Testis (tissue), 3 donors: ENCODE results near the gene FDXR. TPM values are rescaled to one million over a fixed set of nuclear protein-coding genes. Genes with fewer than 3 reads are reported as not detected.

Experiments
- DNase-seq: peaks from one replicate; pipeline ENCODE4 v3.0.0-alpha.2; 2019
- H3K27ac ChIP-seq, 2 donors: fragments of 200-600 bp; sonication (generic); one replicate each; pipeline ENCODE4 v1.5.1; 2019
- H3K27me3 ChIP-seq: fragments of 200-600 bp; sonication (generic); one replicate; pipeline ENCODE4 v1.5.1; 2019
- H3K36me3 ChIP-seq: fragments of 200-600 bp; sonication (generic); one replicate; pipeline ENCODE4 v1.5.1; 2017; ENCODE audit warnings: low read depth; ENCODE audit errors: missing control alignments
- H3K4me1 ChIP-seq: fragments of 200-600 bp; sonication (generic); one replicate; pipeline ENCODE4 v1.5.1; 2019
- H3K4me3 ChIP-seq, 2 donors: fragments of 200-600 bp; sonication (generic); one replicate each; pipeline ENCODE4 v1.5.1; 2017 to 2019
- H3K9me3 ChIP-seq: fragments of 200-600 bp; sonication (generic); one replicate; pipeline ENCODE4 v1.5.1; 2017
- POLR2A ChIP-seq: fragments of 450-650 bp; IDR thresholded peaks from one replicate; pipeline ENCODE4 v1.6.1; 2017; ENCODE audit warnings: antibody characterized with exemption, mild to moderate bottlenecking, moderate library complexity
- WGBS, 2 donors: methylation state at CpG; one replicate each; pipeline ENCODE4 v1.1.5; 2018; 5-methylcytosine and 5-hydroxymethylcytosine counted together
- intact Hi-C: fragments of 100-400 bp; cut with DNase I; formaldehyde crosslinking; loops from one replicate; pipeline ENCODE4 v1.15.1; 2023; ENCODE audit warnings: low total_unique reads
- polyA plus RNA-seq: library from polyadenylated mRNA; stranded (reverse); fragments of 350-450 nt; fragmentation: Illumina TruSeq; extraction: RNeasy Lipid Tissue Mini Kit (QIAGEN cat#74804); gene quantifications from one replicate; pipeline ENCODE4 v1.2.3, GENCODE V29; 2014; ENCODE audit warnings: low read depth, low replicate concordance; ENCODE audit not compliant: insufficient read depth
- total RNA-seq, 2 donors: library from RNA; depleted of rRNA; stranded (reverse); fragments of >200 nt; gene quantifications; one replicate each; pipeline ENCODE4 v1.2.3, GENCODE V29; 2016
- TF ChIP-seq, protein P1 (sequence below), 3 experiments: fragments of 450-650 bp in 2 of 3; fragments of 200-600 bp in 1 of 3; sonication (generic) in 1 of 3; IDR thresholded peaks; one replicate each; pipeline ENCODE4 v1.5.1; 2016 to 2019; ENCODE audit warnings: antibody characterized with exemption in 3 of 3, mild to moderate bottlenecking in 2 of 3, moderate library complexity in 1 of 3

Gene FDXR
- total and polyA plus RNA-seq, 3 donors from 2014 or later = 97.1 to 216 (median 204) TPM

GRCh38 chr17:74920642-74921025, 47.8 kb upstream of the FDXR start:
- TF ChIP-seq, protein P1, sequence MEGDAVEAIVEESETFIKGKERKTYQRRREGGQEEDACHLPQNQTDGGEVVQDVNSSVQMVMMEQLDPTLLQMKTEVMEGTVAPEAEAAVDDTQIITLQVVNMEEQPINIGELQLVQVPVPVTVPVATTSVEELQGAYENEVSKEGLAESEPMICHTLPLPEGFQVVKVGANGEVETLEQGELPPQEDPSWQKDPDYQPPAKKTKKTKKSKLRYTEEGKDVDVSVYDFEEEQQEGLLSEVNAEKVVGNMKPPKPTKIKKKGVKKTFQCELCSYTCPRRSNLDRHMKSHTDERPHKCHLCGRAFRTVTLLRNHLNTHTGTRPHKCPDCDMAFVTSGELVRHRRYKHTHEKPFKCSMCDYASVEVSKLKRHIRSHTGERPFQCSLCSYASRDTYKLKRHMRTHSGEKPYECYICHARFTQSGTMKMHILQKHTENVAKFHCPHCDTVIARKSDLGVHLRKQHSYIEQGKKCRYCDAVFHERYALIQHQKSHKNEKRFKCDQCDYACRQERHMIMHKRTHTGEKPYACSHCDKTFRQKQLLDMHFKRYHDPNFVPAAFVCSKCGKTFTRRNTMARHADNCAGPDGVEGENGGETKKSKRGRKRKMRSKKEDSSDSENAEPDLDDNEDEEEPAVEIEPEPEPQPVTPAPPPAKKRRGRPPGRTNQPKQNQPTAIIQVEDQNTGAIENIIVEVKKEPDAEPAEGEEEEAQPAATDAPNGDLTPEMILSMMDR (IDR thresholded peaks at IDR 0.05) = no peak
- TF ChIP-seq POLR2A = no peak
- 50 to 68% methylated on average over 5 to 6 of the region's 6 CpGs for WGBS, 2 donors
- H3K27me3 ChIP-seq = no peaks in the 10 kb centered on the region
- no peaks in the 10 kb centered on the region for H3K36me3 ChIP-seq
- no peak for DNase-seq
- intact Hi-C loops = no loop called here
- no peak overlapping the region for H3K4me3 ChIP-seq
- H3K4me1 ChIP-seq = peaks cover 20% of the 10 kb centered on the region
- no peak overlapping the region for H3K27ac ChIP-seq
- no peaks in the 10 kb centered on the region for H3K9me3 ChIP-seq

DNA sequence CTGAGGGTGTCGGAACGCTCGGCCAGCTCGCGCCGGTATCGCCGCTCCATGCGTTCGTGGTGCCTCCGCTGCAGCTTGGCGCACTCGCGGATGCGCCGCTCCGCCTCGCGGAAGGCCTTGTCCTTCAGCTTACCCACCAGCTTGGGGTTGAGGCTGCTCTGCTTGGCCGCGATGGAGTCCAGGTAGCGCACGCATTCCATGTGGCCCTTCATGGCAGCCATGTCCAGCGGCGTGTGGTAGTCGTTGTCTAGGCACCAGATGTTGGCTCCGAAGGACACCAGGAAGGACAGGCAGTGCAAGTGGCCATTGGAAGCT, 47.5 kb upstream of the FDXR start:
- H3K4me1 ChIP-seq = peaks cover 20% of the 10 kb centered on the region
- WGBS, 2 donors = 81% methylated on average over 27 of the region's 27 CpGs; no CpG with 5 or more reads in 1 of the 2 donors
- no peaks in the 10 kb centered on the region for H3K27me3 ChIP-seq

GRCh38 chr17:74919440-74920305, 46.9 kb upstream of the FDXR start:
- Histone ChIP-seq H3K9me3 (no peaks in the 10 kb centered on the region), H3K27ac (no peak overlapping the region), H3K27me3 (no peaks in the 10 kb centered on the region), H3K4me3 (peak overlapping the region in 1 of 2 donors; percentile 23), H3K36me3 (no peaks in the 10 kb centered on the region), H3K4me1 (peaks cover 20% of the 10 kb centered on the region)
- peak; percentile 21 for DNase-seq
- intact Hi-C loops = no loop called here
- TF ChIP-seq, protein P1 (IDR thresholded peaks at IDR 0.05) = no peak
- no peak for TF ChIP-seq POLR2A
- WGBS, 2 donors = 35 to 51% methylated on average over 11 to 67 of the region's 67 CpGs

More for the DNA sequence above, 47.5 kb upstream of the FDXR start:
- DNase-seq = no peak
- intact Hi-C loops = no loop called here
- H3K9me3 ChIP-seq = no peaks in the 10 kb centered on the region
- no peak overlapping the region for H3K27ac ChIP-seq
- H3K4me3 ChIP-seq = peak overlapping the region in 1 of 2 donors; percentile 23
- no peak for TF ChIP-seq POLR2A
- TF ChIP-seq, protein P1 (IDR thresholded peaks at IDR 0.05) = no peak
- no peaks in the 10 kb centered on the region for H3K36me3 ChIP-seq

DNA sequence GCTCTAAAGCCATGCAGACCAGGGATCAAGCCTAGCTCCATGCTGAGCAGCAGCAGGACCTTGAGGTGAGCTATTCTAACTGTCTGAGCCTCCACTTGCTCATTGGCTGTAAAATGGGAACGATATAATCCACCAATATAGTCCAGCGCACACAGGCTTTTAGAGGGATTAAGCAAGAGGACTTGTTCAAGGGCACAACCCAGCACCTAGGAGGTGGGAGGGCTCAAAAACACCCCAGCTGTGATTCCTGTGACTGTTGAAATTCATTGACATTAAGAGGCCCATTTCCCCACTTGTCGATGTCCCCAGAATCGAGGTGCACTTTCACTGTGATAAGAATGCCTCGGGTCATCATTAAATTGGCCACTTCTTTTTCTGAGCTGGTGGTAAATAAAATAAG, 46.1 kb upstream of the FDXR start:
- intact Hi-C loops = no loop called here
- 68 to 74% methylated on average over 5 of the region's 5 CpGs for WGBS, 2 donors
- TF ChIP-seq, protein P1 (IDR thresholded peaks at IDR 0.05) = no peak
- TF ChIP-seq POLR2A = no peak
- Histone ChIP-seq H3K4me1 (peaks cover 15% of the 10 kb centered on the region), H3K9me3 (no peaks in the 10 kb centered on the region), H3K27ac (no peak overlapping the region), H3K27me3 (no peaks in the 10 kb centered on the region), H3K36me3 (no peaks in the 10 kb centered on the region), H3K4me3 (no peak overlapping the region)
- no peak for DNase-seq

DNA sequence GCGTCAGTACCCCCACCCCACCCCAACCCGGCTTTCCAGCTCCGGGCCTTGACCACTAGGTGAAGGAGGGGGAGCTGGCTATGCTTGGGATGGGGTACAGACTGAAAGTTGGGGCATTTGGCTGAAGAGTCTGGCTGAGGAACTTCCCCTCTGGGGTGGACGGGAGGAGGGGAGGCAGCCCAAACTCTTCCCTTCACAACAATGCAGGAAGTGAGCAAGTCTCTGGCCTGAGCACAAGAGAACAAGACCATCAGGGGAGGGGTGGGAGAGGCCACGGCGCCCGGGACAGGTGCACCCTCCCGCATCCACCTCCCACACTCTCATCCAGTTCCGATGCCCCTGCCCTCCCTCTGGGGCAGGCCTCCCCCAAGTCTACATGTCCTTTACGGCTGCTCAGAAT, 44.6 kb upstream of the FDXR start:
- H3K9me3 ChIP-seq = no peaks in the 10 kb centered on the region
- H3K36me3 ChIP-seq = no peaks in the 10 kb centered on the region
- TF ChIP-seq, protein P1 (IDR thresholded peaks at IDR 0.05) = no peak
- no peak for TF ChIP-seq POLR2A
- no peak overlapping the region for H3K27ac ChIP-seq
- H3K27me3 ChIP-seq = no peaks in the 10 kb centered on the region
- no peak for DNase-seq
- H3K4me1 ChIP-seq = peaks cover 4% of the 10 kb centered on the region
- intact Hi-C loops = no loop called here
- no peak overlapping the region for H3K4me3 ChIP-seq
- WGBS, 2 donors = 51 to 68% methylated on average over 5 to 10 of the region's 10 CpGs
